AG04449 (cell line): Measurements from ENCODE around the gene RALGPS1.

Experiments used
- CTCF ChIA-PET: fragments of 350-600 bp; formaldehyde crosslinking; extraction: SDS; loops from one replicate; lab custom pipeline; 2021; ENCODE audit warnings: antibody characterized with exemption; lab: Yijun Ruan, JAX
- POLR2A ChIA-PET: fragments of 400-600, 350-600 bp; formaldehyde crosslinking; extraction: SDS; loops from one replicate; lab custom pipeline; 2020; ENCODE audit warnings: antibody characterized with exemption, inconsistent platforms; lab: Yijun Ruan, JAX
- DNase-seq: peaks from one replicate; pipeline ENCODE4 v3.0.0-alpha.2; 2010; ENCODE audit warnings: low read depth, low spot score
- H3K4me3 ChIP-seq: 2 replicates; pipeline ENCODE4 v1.5.1; 2011; ENCODE audit warnings: low read depth, mild to moderate bottlenecking, control low read depth, low read length
- TF ChIP-seq, protein P1 (sequence below): IDR thresholded peaks from one replicate; pipeline ENCODE4 v1.5.1; 2011; ENCODE audit warnings: mild to moderate bottlenecking, moderate library complexity, low read length, control low read depth, inconsistent platforms; ENCODE audit not compliant: insufficient read depth; ENCODE audit errors: missing control alignments

RALGPS1 gene

DNA sequence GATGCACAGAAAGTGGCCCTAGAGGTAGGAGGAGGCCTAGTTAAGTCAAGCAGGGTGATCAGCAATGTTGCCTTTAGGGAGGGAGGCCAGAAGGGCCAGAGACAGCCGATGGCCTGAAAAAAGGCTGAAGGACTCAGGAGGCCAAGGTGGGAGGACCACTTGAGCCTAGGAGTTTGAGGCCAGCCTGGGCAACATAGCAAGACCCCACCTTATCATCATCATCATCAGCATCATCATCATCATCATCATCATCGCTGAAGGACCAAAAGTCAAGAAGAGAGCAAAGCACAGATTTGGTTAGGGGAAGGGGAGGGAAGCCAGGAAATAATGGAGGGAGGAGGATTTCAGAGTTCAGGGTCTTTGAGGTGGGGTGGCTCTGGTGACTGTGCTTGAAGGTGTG lies 74.3 kb downstream of the RALGPS1 start:
- CTCF ChIA-PET: interaction anchor here (0.8 kb wide), 1 partner anchor 210 kb away, joined by 3 read pairs; no protein-coding TSS in a partner anchor

DNA sequence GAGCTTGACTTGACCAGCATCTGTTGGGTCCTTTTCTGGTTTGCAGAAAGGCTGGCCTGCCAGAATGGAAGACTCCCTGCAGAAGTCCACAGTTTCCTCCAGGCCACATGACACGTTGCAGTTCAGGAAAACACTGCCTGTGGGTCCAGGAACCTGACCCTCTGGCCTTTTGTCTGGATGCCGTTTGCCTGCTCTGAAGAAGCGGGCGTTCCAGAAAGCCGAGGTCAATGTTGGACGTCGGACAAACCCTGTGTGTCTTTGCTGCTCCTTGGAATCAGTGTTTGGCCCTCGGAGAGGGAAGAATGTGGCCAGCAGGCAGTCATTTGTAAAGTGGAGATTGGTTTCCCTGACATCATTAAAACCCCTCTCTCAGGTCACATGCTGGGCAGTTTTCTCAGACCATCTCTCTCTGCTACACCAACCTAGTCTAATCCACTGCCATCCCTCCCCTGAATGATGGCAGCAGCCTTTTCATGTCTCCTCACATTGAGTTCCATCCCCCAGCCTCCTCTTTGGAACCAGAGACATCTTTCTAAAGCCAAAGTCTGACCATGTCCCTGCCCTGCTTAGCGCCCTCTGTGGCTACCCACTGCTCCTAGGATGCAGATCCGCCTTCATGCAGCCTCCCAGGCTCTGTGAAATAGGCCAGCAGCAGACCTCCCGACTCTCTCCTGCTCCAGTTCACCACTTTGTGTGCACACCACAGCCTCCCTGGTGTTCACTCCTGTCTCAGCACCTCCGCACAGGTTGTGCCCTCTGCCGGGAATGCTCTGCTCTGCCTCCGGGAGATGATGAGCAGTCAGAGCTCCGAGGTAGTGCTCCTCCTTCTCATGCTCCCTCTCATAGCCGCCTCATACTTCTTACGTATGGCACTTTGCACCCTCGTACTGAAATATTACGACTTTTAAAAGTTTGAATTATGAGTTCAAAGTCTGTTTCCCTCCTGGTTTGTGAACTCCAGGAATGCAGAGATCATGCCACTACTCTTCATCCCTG lies 75.6 kb downstream of the RALGPS1 start:
- DNase-seq: no peak
- no peak overlapping the region for H3K4me3 ChIP-seq
- TF ChIP-seq, protein P1, sequence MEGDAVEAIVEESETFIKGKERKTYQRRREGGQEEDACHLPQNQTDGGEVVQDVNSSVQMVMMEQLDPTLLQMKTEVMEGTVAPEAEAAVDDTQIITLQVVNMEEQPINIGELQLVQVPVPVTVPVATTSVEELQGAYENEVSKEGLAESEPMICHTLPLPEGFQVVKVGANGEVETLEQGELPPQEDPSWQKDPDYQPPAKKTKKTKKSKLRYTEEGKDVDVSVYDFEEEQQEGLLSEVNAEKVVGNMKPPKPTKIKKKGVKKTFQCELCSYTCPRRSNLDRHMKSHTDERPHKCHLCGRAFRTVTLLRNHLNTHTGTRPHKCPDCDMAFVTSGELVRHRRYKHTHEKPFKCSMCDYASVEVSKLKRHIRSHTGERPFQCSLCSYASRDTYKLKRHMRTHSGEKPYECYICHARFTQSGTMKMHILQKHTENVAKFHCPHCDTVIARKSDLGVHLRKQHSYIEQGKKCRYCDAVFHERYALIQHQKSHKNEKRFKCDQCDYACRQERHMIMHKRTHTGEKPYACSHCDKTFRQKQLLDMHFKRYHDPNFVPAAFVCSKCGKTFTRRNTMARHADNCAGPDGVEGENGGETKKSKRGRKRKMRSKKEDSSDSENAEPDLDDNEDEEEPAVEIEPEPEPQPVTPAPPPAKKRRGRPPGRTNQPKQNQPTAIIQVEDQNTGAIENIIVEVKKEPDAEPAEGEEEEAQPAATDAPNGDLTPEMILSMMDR: no peak
- ChIA-PET CTCF (no interaction called here), POLR2A (interaction anchor here (0.6 kb wide), 1 partner anchor 153 kb away, joined by 3 read pairs; no protein-coding TSS in a partner anchor)

More for the DNA sequence above, 74.3 kb downstream of the RALGPS1 start:
- TF ChIP-seq, protein P1: no peak
- POLR2A ChIA-PET: no interaction called here
- no peak for DNase-seq
- no peak overlapping the region for H3K4me3 ChIP-seq

DNA sequence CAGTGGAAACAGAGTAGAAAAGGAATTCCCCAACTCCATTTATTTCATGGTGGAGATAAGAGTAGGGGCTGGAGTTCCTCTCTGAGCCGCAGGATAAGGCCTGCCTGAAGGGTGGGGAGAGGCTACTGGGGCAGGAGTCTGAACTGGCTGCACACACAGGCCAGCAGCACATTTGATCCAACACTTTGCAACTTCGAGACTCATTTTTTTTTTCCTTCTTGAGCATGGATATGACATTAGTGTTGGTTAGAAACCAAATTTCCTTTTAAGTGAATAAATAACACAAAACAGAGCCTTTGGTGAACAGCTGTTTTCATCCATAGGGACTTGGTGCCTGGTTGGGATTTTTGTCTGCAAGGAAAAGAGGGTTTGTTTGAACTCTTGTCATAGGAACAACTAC lies 76.6 kb downstream of the RALGPS1 start:
- no peak overlapping the region for H3K4me3 ChIP-seq
- no peak for DNase-seq
- TF ChIP-seq, protein P1: no peak
- ChIA-PET CTCF (no interaction called here), POLR2A (no interaction called here)

DNA sequence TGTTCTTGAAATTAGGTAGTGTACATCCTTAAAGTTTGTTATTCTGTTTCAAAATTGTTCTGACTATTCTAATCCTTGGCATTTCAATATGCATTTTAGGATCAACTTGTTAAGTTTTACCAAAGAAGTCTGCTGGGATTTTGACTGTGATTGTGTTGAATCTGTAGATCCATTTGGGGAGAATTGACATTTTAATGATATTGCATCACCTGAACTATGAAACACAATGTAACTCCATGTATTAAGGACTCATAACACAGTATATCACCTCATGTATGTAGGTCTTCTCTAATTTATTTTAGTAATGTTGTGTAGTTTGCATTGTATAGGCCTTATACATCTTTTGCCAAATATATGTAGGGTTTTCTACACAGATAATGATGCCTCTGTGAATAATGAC lies 77.8 kb downstream of the RALGPS1 start:
- H3K4me3 ChIP-seq: no peak overlapping the region
- ChIA-PET CTCF (no interaction called here), POLR2A (no interaction called here)
- TF ChIP-seq, protein P1: no peak
- no peak for DNase-seq

DNA sequence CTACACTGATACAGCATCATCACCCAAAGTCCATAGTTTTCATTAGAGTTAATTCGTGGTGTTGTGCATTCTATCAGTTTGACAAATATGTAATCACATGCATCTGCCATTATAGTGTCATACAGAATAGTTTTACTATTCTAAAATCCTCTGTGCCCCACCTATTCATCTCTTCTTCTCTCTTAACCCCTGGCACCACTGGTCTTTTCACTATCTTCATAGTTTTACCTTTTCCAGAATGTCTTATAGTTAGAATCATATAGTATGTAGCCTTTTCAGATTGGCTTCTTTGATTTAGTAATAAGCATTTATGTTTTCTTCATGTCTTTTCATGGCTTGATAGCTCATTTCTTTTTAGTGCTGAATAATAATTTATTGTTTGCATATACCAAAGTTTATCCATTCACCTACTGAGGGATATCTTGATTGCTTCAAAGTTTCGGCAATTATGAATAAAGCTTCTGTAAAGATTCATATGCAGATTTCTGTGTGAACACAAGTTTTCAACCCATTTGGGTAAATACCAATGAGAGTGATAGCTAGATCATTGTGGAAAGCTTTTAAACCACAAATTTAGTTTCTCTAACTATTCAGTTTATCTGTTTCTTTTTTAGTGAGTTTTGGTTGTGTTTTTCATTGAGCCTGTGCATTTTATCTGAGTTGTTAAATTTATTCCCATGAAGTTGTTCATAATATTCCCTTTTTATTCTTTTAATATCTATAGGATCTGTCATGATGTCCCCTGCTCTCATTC lies 84.9 kb downstream of the RALGPS1 start:
- no peak overlapping the region for H3K4me3 ChIP-seq
- POLR2A ChIA-PET: no interaction called here
- TF ChIP-seq, protein P1: no peak
- CTCF ChIA-PET: interaction anchor here (0.8 kb wide), 1 partner anchor 1029 kb away, joined by 3 read pairs; no protein-coding TSS in a partner anchor
- DNase-seq: no peak
